IMR-90 (cell line): Measurements from ENCODE around the gene MCTP1. TPM values are rescaled to one million over a fixed set of nuclear protein-coding genes. Genes with fewer than 3 reads are reported as not detected.

Experiments used
- ATAC-seq: fragments of 200-7000 bp; cut with Tn5 transposase; 2 replicates; pipeline ENCODE4 v1.9.1; 2020; ENCODE audit warnings: low read depth, mild to moderate bottlenecking, moderate library complexity
- BruUV-seq: library from RNA; stranded (reverse); fragments of 400-500 nt; replicated peaks from 2 replicates; lab custom pipeline; 2021; lab: Mats Ljungman, UMichigan
- CTCF ChIA-PET: fragments of 300-600 bp; formaldehyde crosslinking; extraction: SDS; loops from one replicate; lab custom pipeline; 2021; ENCODE audit warnings: antibody characterized with exemption; lab: Yijun Ruan, JAX
- POLR2A ChIA-PET: fragments of 300-600 bp; sonication (Branson Sonifier 250); formaldehyde crosslinking; loops from one replicate; lab custom pipeline; 2022; ENCODE audit warnings: antibody characterized with exemption; ENCODE audit not compliant: unreplicated experiment; lab: Charles Lee
- DNase-seq: peaks from one replicate; pipeline ENCODE4 v3.0.0; 2013
- H2AFZ ChIP-seq: replicated peaks from 2 replicates; pipeline ENCODE3; 2013; ENCODE audit warnings: low read length, mild to moderate bottlenecking; ENCODE audit not compliant: poor library complexity
- H2AK5ac ChIP-seq: 2 replicates; pipeline ENCODE4 v1.6.1; 2013; ENCODE audit warnings: low read depth, low read length, inconsistent platforms
- H2AK9ac ChIP-seq: replicated peaks from 2 replicates; pipeline ENCODE3; 2013; ENCODE audit warnings: mild to moderate bottlenecking, low read depth, low read length, moderate library complexity; ENCODE audit not compliant: poor library complexity
- H2BK120ac ChIP-seq: 2 replicates; pipeline ENCODE4 v1.6.1; 2013; ENCODE audit warnings: low read depth, low read length, inconsistent platforms
- H2BK15ac ChIP-seq: 3 replicates; pipeline ENCODE4 v1.6.1; 2013; ENCODE audit warnings: low read depth, low read length, inconsistent platforms
- H2BK20ac ChIP-seq: 2 replicates; pipeline ENCODE4 v1.6.1; 2013; ENCODE audit warnings: low read depth, mild to moderate bottlenecking, inconsistent platforms, low read length, moderate library complexity
- H2BK5ac ChIP-seq: 2 replicates; pipeline ENCODE4 v1.6.1; 2013; ENCODE audit warnings: mild to moderate bottlenecking, low read depth, low read length, inconsistent platforms; ENCODE audit not compliant: poor library complexity, severe bottlenecking
- H3K14ac ChIP-seq: replicated peaks from 2 replicates; pipeline ENCODE4 v1.6.1; 2013; ENCODE audit warnings: low read depth, low read length, inconsistent platforms
- H3K18ac ChIP-seq: 2 replicates; pipeline ENCODE4 v1.6.1; 2013; ENCODE audit warnings: low read depth, low read length, control low read depth
- H3K23ac ChIP-seq: 2 replicates; pipeline ENCODE4 v1.6.1; 2013; ENCODE audit warnings: low read depth, low read length, inconsistent platforms
- H3K27ac ChIP-seq: 2 replicates; pipeline ENCODE4 v1.5.1; 2013; ENCODE audit warnings: mild to moderate bottlenecking, control low read depth, low read length; ENCODE audit not compliant: insufficient read depth
- H3K27me3 ChIP-seq: 2 replicates; pipeline ENCODE4 v1.6.1; 2013; ENCODE audit warnings: low read length; ENCODE audit not compliant: control insufficient read depth, insufficient read depth
- H3K36me3 ChIP-seq: 2 replicates; pipeline ENCODE4 v1.6.1; 2013; ENCODE audit warnings: low read length, mixed read lengths; ENCODE audit not compliant: control insufficient read depth, insufficient read depth
- H3K4ac ChIP-seq: 2 replicates; pipeline ENCODE4 v1.6.1; 2013; ENCODE audit warnings: low read depth, low read length, inconsistent platforms
- H3K4me1 ChIP-seq: 2 replicates; pipeline ENCODE4 v1.6.1; 2013; ENCODE audit warnings: low read length, mixed read lengths; ENCODE audit not compliant: control insufficient read depth, insufficient read depth
- H3K4me2 ChIP-seq: 2 replicates; pipeline ENCODE4 v1.6.1; 2013; ENCODE audit warnings: low read depth, mild to moderate bottlenecking, control low read depth, low read length, moderate library complexity
- H3K4me3 ChIP-seq: 2 replicates; pipeline ENCODE4 v1.5.1; 2013; ENCODE audit warnings: low read depth, mild to moderate bottlenecking, control low read depth, low read length, moderate library complexity; ENCODE audit not compliant: insufficient read depth
- H3K56ac ChIP-seq: 2 replicates; pipeline ENCODE4 v1.6.1; 2013; ENCODE audit warnings: low read length, inconsistent platforms; ENCODE audit not compliant: insufficient read depth; ENCODE audit errors: extremely low read depth
- H3K79me1 ChIP-seq, 2 experiments: 2 replicates each; pipeline ENCODE4 v1.6.1; 2013; ENCODE audit warnings: low read length in 2 of 2, inconsistent platforms in 1 of 2, low read depth in 1 of 2
- H3K9ac ChIP-seq: 2 replicates; pipeline ENCODE4 v1.6.1; 2013; ENCODE audit warnings: low read depth, low read length, control low read depth
- H3K9me1 ChIP-seq: 2 replicates; pipeline ENCODE4 v1.6.1; 2013; ENCODE audit warnings: low read length, inconsistent platforms; ENCODE audit not compliant: insufficient read depth
- H3K9me3 ChIP-seq: 2 replicates; pipeline ENCODE4 v1.6.1; 2013; ENCODE audit warnings: low read length; ENCODE audit not compliant: control insufficient read depth, insufficient read depth
- H4K20me1 ChIP-seq: 2 replicates; pipeline ENCODE4 v1.6.1; 2013; ENCODE audit warnings: low read length, inconsistent platforms; ENCODE audit not compliant: insufficient read depth
- H4K5ac ChIP-seq: 2 replicates; pipeline ENCODE4 v1.6.1; 2013; ENCODE audit warnings: mild to moderate bottlenecking, low read depth, low read length, control low read depth
- H4K8ac ChIP-seq, 2 experiments: 2 replicates each; pipeline ENCODE4 v1.6.1; 2013; ENCODE audit warnings: low read depth in 2 of 2, low read length in 2 of 2, control low read depth in 1 of 2, inconsistent platforms in 1 of 2
- H4K91ac ChIP-seq: 2 replicates; pipeline ENCODE4 v1.6.1; 2013; ENCODE audit warnings: low read depth, low read length, inconsistent platforms; ENCODE audit not compliant: insufficient read depth
- CEBPB ChIP-seq: IDR thresholded peaks from 2 replicates; pipeline ENCODE4 v1.6.1; 2012; ENCODE audit warnings: low read depth, low read length, improper control_type of control experiment
- CHD1 ChIP-seq: IDR thresholded peaks from 2 replicates; pipeline ENCODE4 v1.6.1; 2012; ENCODE audit warnings: low read depth, low read length, improper control_type of control experiment
- CTCF ChIP-seq: conservative IDR thresholded peaks from 2 replicates; pipeline ENCODE4 v1.5.1; 2012; ENCODE audit warnings: mild to moderate bottlenecking, low read depth, low read length, improper control_type of control experiment
- ELK1 ChIP-seq: fragments of 150-350 bp; IDR thresholded peaks from 2 replicates; pipeline ENCODE4 v1.6.1; 2016; ENCODE audit warnings: low read depth, mild to moderate bottlenecking, low read length, moderate library complexity, borderline replicate concordance
- FOS ChIP-seq: fragments of 150-350 bp; IDR thresholded peaks from 2 replicates; pipeline ENCODE4 v1.6.1; 2016; ENCODE audit warnings: low read depth, low read length
- MAFK ChIP-seq: IDR thresholded peaks from 2 replicates; pipeline ENCODE4 v1.6.1; 2012; ENCODE audit warnings: low read depth, low read length, improper control_type of control experiment
- MXI1 ChIP-seq: IDR thresholded peaks from 2 replicates; pipeline ENCODE4 v1.6.1; 2012; ENCODE audit warnings: low read depth, mild to moderate bottlenecking, low read length, moderate library complexity, borderline replicate concordance
- WGBS, 2 experiments: methylation state at CpG; one replicate each; pipeline versions ENCODE4 v1.1.5 to v1.1.7; 2013; ENCODE audit warnings: missing lambda C conversion rate in 2 of 2; ENCODE audit not compliant: insufficient read length in 1 of 2; ENCODE audit errors: extremely low coverage in 2 of 2; 5-methylcytosine and 5-hydroxymethylcytosine counted together
- dilution Hi-C: fragments of 300-500 bp; cut with HindIII; formaldehyde crosslinking; loops from one replicate; pipeline ENCODE4 v1.14.3; 2018; ENCODE audit warnings: low sequenced_read_pairs; ENCODE audit not compliant: unreplicated experiment
- in situ Hi-C: fragments of 300-500 bp; cut with MboI; formaldehyde crosslinking; loops from 3 replicates; pipeline ENCODE4 v1.14.3; 2019; ENCODE audit warnings: low sequenced_read_pairs, inconsistent platforms, mixed read lengths
- intact Hi-C: fragments of 100-400 bp; cut with micrococcal nuclease; formaldehyde crosslinking; loops from 2 replicates; pipeline ENCODE4 v1.10.0; 2022
- polyA plus RNA-seq, 3 experiments: library from polyadenylated mRNA; depleted of rRNA; stranded (reverse); fragments of >200 nt; gene quantifications; 2 replicates each; pipeline ENCODE4 v1.2.3, GENCODE V29; 2012; ENCODE audit warnings: low replicate concordance in 1 of 3
- total RNA-seq: library from RNA; depleted of rRNA; stranded (reverse); fragments of >200 nt; gene quantifications from 2 replicates; pipeline ENCODE4 v1.2.3, GENCODE V29; 2012

Gene MCTP1
- total and polyA plus RNA-seq, 2 of the 4 experiments (the other 2 are of a cell fraction) = 0.21 TPM; not detected in 1

- Histone ChIP-seq H2BK15ac (no peak overlapping the region), H3K36me3 (no peaks in the 10 kb centered on the region), H2BK20ac (no peak overlapping the region), H3K4me3 (no peak overlapping the region), H3K9ac (no peak overlapping the region), H2BK120ac (no peak overlapping the region), H3K27me3 (no peaks in the 10 kb centered on the region), H4K5ac (no peak overlapping the region), H2AK5ac (no peak overlapping the region), H2AK9ac (no peak overlapping the region), H3K27ac (no peak overlapping the region), H3K9me1 (no peaks in the 10 kb centered on the region), H4K20me1 (no peaks in the 10 kb centered on the region), H4K91ac (no peak overlapping the region), H3K4me2 (no peak overlapping the region), H2AFZ (no peak overlapping the region), H3K79me1 (no peaks in the 10 kb centered on the region), H3K9me3 (no peaks in the 10 kb centered on the region), H3K23ac (no peak overlapping the region), H3K4ac (no peak overlapping the region), H3K56ac (no peak overlapping the region), H3K18ac (no peak overlapping the region), H3K14ac (no peak overlapping the region), H3K4me1 (no peaks in the 10 kb centered on the region), H4K8ac (no peak overlapping the region), H2BK5ac (no peak overlapping the region)
- intact Hi-C loops = no loop called here
- ATAC-seq (peak; percentile 21; the same call in 1 of the 2 replicates), DNase-seq (peak; percentile 58)
- ChIA-PET CTCF (no interaction called here), POLR2A (no interaction called here)
- dilution Hi-C loops = no loop called here
- no CpG with 5 or more reads among the region's 4 CpGs for WGBS, 2 experiments
- TF ChIP-seq CEBPB = peak; percentile 82
- TF ChIP-seq MXI1 = no peak
- TF ChIP-seq CHD1 = no peak
- no peak for TF ChIP-seq FOS
- TF ChIP-seq MAFK = peak; percentile 80
- no peak for TF ChIP-seq CTCF
- no peak for TF ChIP-seq ELK1
- BruUV-seq = no TSS peak
- in situ Hi-C loops = no loop called here
These were observed 300.9 kb downstream of the MCTP1 start for GRCh38 chr5:94983861-94984535.
